ENCODE data around the gene PCYOX1L.

PCYOX1L gene, protein sequence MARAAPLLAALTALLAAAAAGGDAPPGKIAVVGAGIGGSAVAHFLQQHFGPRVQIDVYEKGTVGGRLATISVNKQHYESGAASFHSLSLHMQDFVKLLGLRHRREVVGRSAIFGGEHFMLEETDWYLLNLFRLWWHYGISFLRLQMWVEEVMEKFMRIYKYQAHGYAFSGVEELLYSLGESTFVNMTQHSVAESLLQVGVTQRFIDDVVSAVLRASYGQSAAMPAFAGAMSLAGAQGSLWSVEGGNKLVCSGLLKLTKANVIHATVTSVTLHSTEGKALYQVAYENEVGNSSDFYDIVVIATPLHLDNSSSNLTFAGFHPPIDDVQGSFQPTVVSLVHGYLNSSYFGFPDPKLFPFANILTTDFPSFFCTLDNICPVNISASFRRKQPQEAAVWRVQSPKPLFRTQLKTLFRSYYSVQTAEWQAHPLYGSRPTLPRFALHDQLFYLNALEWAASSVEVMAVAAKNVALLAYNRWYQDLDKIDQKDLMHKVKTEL
- long read RNA-seq, donor 1, full-length matches to known transcripts: 3 of 3 reads
- long read RNA-seq, donor 1, partial matches to known transcripts: 0 of 3 reads
- long read RNA-seq, donor 1, other reads (novel, unspliced or antisense): 0 of 3 reads
- long read RNA-seq, donor 2, partial matches to known transcripts: 0 of 3 reads
- long read RNA-seq, donor 2, other reads (novel, unspliced or antisense): 0 of 3 reads
- long read RNA-seq, donor 3, full-length matches to known transcripts: 4 of 4 reads
- long read RNA-seq, donor 3, partial matches to known transcripts: 0 of 4 reads
- long read RNA-seq, donor 3, other reads (novel, unspliced or antisense): 0 of 4 reads
- long read RNA-seq, donor 4, full-length matches to known transcripts: 4 of 4 reads
- long read RNA-seq, donor 4, partial matches to known transcripts: 0 of 4 reads
- long read RNA-seq, donor 4, other reads (novel, unspliced or antisense): 0 of 4 reads
- long read RNA-seq, donor 5, transcript PCYOX1L-201 (6 exons, 2,546 nt): major isoform, 8 of 8 reads
- long read RNA-seq, donor 5, partial matches to known transcripts: 0 of 8 reads
- long read RNA-seq, donor 5, other reads (novel, unspliced or antisense): 0 of 8 reads
- long read RNA-seq, donor 6, full-length matches to known transcripts: 3 of 3 reads
- long read RNA-seq, donor 6, partial matches to known transcripts: 0 of 3 reads
- long read RNA-seq, donor 6, other reads (novel, unspliced or antisense): 0 of 3 reads
- long read RNA-seq, donor 7, full-length matches to known transcripts: 14 of 28 reads
- long read RNA-seq, donor 7, partial matches to known transcripts: 14 of 28 reads
- long read RNA-seq, donor 7, other reads (novel, unspliced or antisense): 0 of 28 reads
- long read RNA-seq, donor 8, full-length matches to known transcripts: 9 of 18 reads
- long read RNA-seq, donor 8, partial matches to known transcripts: 9 of 18 reads
- long read RNA-seq, donor 8, other reads (novel, unspliced or antisense): 0 of 18 reads

- DNase-seq: peak; percentile 79
Measured at GRCh38 chr5:149357370-149358293, at the start of gene PCYOX1L. Gene PCYOX1L, plus strand, starts transcription at chr5:149358046. Its CDS starts 23 bp downstream, at chr5:149358069.

- DNase-seq: no peak
Measured at GRCh38 chr5:149309354-149309753, 48.5 kb upstream of the PCYOX1L start.

GRCh38 chr5:149310488-149310887, 47.4 kb upstream of the PCYOX1L start:
- DNase-seq: no peak

DNA sequence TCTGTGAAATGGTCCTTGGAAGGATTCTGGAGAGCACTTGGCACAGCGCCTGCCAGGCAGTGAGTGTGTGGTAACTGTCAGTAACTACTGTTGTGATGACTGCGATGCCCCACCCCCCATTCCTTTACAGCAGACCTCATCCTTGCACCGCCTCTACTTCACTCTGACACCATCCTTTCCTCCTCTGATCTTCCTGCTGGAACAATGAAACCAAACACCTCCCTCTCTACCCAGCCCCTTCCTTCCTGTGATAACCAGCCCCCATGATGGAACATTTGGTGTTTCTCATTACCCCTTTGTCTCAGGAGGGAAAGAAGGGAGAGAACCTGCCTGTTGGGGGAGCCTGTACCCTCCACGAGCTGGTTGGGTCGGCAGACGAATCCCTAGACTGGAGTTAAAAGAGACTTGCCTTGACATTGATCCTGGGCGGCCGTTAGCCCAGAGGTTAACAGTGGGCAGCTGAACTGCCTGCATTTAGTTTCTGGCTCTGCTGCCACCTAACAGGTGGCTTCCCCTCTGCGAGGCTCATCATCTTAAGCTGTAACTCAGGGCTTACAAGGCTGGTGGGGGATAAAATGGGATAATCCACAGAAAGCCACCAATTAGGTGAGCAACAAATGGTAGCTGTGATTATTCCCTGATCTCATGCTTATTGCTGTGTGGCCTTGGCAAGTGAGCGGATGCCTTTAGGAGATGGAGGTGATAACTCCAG, 46.7 kb upstream of the PCYOX1L start:
- DNase-seq: peak; percentile 47

GRCh38 chr5:149313151-149313841, 44.5 kb upstream of the PCYOX1L start:
- DNase-seq: no peak

DNA sequence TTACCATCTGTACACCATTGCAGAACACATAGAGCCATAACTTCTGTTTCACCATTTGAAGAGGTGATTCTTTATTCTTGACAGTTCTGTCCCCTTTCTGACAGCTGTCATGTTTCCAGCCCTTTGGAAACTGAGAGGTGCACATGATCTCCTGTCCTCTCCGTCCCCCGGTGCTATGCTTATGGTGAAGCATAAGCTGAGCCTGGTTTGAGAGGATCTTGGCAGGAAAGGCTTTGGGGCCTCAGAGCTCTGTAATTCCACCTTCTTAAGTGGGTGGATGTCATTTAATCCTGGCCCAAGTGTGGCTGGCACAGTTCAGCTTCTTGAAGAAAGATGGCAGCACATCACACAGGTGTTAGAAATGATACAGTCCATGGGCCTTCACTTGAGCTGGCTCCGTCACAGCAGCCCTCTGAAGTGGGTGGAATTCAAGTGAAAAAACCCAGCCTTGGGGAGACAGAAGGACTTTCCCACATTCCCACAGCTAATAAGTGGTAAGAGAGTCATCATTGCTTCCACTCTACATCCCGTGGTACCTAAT, 43.2 kb upstream of the PCYOX1L start:
- no peak for DNase-seq

GRCh38 chr5:149315753-149316152, 42.1 kb upstream of the PCYOX1L start:
- DNase-seq: no peak

GRCh38 chr5:149317281-149318048, 40.4 kb upstream of the PCYOX1L start:
- DNase-seq: no peak

GRCh38 chr5:149319174-149319573, 38.7 kb upstream of the PCYOX1L start:
- DNase-seq: no peak

DNA sequence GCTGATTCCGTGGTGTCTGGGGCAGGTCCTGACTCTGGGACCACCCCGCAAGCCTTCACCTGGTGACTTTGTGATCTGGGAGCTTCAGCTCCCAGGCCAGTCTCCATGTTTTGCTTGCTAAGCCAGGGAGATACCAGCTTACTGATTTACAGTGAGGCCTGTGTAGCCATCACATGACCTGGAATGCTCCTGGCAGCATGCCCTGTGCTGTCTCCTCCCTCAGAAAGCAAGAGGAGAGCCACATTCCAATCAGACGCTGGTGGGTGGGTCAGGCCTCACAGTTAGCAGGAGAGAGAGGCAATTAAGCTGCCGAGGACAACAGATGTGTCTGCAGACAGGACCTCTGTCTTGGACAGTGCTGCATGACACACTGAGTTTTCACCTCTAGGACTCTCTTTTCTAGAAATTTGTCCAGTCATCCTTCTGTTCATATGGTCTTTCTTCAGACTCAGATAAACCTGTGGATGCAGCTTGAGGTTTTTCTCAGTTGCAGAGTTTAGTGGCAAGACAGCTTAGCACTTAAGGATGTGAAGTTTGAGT, 37.0 kb upstream of the PCYOX1L start:
- DNase-seq: peak; percentile 67

GRCh38 chr5:149322518-149322917, 35.3 kb upstream of the PCYOX1L start:
- DNase-seq: no peak

DNA sequence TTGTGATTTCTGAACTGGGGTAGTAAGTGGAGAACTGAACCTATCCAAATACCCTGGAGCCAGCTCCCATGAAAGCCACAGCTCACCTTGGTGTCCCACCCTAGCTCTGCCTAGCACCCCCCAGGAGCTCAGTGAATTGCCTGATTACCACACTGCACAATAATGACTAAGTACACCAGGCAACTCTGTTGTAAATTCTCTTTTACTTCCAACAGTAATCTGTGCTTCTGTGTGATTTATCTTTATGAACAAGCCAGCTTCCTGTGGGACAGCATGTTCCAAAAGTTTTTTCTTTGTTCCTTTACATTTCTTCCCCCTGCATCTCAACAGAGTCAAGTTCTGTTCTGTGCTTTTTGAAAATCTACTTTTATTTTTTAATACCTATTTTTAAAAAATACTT, 34.6 kb upstream of the PCYOX1L start:
- DNase-seq: no peak

- DNase-seq: no peak
Measured at GRCh38 chr5:149323621-149324205, 34.1 kb upstream of the PCYOX1L start.

DNA sequence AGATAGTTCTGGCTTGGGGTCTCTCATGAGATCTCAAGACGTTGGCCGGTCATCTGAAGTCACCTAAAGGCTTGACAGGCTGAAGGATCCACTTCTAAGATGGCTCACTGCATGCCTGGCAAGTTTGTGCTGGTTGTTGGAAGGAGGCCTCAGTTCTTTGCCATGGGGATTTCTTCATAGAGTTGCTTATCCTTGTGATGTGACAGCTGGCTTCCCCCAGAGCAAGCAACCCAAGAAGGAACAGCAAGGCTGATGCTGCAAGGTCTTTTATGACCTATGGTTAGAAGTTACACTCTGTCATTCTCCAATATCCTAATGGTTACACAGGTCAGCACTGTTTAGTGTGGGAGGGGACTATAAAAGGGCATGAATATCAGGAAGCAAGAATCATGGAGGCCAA, 33.2 kb upstream of the PCYOX1L start:
- no peak for DNase-seq

DNA sequence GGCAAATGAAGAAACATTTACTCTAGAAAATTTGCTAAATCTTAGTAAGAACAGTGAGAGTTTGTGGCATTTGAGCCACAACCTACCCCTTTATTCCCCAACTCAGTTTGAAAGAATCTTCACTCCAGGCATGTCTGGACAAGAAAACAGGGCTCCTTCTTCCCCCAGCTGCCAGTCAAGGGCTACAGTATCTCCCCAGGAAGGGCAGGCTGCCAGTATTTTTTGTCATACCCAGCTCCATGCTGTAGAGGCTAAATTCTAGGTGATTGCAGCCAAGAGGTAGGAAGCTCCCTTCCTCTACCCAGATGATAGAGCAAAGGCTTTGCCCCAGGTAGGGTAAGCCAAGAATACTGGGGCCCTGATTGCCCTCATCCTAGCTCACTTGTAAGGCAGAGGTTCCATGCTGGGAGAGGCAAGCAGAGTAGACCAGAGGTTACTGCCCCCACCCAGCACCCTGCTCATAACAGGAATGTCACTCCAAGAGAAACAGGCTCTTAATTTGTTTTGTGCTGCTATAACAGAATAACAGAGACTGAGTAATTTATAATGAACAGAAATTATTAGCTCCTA, 32.6 kb upstream of the PCYOX1L start:
- DNase-seq: no peak

DNA sequence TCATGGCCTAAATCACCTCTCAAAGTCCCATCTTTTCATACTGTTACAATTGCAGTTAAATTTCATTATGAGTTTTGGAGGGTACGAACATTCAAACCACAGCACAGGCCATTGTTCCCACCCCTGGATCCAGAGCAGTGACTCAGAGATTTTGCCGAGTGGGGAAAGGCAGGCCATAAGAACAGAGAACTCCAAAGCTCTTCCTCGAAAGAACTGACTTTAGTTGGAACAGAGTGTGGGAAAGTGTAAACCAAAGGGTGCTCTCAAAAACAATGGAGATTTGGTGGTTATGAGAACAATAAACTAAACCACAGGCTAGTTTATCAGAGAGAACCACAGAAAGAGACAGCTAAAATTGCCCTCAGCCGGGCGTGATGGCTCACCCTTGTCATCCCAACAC, 32.0 kb upstream of the PCYOX1L start:
- DNase-seq: no peak

GRCh38 chr5:149326611-149327010, 31.2 kb upstream of the PCYOX1L start:
- DNase-seq: no peak

All from right kidney (tissue), 9 donors.